Measurements from ENCODE around the gene ZNF578.

GRCh38 chr19:52492201-52492993, 39.0 kb downstream of the ZNF578 start:
- TF ChIP-seq POLR2AphosphoS5 (IDR thresholded peaks at IDR 0.05; ENCODE audit: low read depth, low read length) (no peak), TAF1 (IDR thresholded peaks at IDR 0.05; ENCODE audit: borderline replicate concordance, insufficient read depth, low read length) (no peak), SIN3A (IDR thresholded peaks at IDR 0.05; ENCODE audit: borderline replicate concordance, insufficient read depth, low read length) (no peak), REST (IDR thresholded peaks at IDR 0.05; ENCODE audit: insufficient read depth in 1 of 2, low read depth in 2 of 2, low read length in 2 of 2) (no peak)
